ENCODE measurements around the gene PCCA. TPM values are rescaled to one million over a fixed set of nuclear protein-coding genes. Genes with fewer than 3 reads are reported as not detected.

The PCCA gene
- total RNA-seq, 1 experiment from 2014 or later, result 8.9 TPM

DNA sequence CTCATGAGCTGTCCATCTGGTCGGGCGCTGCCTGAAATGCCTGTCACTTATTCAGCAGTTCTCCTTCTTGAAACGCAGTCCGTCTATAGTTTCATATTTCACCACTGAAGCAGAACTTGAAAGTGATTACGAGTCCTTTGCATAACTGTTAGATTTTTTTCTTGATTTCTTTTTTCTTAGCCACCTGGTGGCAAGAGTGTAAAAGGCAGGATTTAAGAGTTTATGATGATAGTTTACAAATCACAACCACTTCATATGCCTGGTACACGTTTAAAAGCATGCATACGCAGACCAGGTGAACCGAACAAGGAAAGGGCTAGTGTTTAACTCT is 453.9 kb downstream of the PCCA start:
- no peak overlapping the region for H3K27ac Mint-ChIP-seq (ENCODE audit: unreplicated experiment)
- no peaks in the 10 kb centered on the region for H3K9me3 Mint-ChIP-seq (ENCODE audit: low read depth, unreplicated experiment)
- no peaks in the 10 kb centered on the region for H3K36me3 Mint-ChIP-seq (ENCODE audit: insufficient read depth, unreplicated experiment)
- TF ChIP-seq, protein P1, sequence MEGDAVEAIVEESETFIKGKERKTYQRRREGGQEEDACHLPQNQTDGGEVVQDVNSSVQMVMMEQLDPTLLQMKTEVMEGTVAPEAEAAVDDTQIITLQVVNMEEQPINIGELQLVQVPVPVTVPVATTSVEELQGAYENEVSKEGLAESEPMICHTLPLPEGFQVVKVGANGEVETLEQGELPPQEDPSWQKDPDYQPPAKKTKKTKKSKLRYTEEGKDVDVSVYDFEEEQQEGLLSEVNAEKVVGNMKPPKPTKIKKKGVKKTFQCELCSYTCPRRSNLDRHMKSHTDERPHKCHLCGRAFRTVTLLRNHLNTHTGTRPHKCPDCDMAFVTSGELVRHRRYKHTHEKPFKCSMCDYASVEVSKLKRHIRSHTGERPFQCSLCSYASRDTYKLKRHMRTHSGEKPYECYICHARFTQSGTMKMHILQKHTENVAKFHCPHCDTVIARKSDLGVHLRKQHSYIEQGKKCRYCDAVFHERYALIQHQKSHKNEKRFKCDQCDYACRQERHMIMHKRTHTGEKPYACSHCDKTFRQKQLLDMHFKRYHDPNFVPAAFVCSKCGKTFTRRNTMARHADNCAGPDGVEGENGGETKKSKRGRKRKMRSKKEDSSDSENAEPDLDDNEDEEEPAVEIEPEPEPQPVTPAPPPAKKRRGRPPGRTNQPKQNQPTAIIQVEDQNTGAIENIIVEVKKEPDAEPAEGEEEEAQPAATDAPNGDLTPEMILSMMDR (IDR thresholded peaks at IDR 0.05; ENCODE audit: unreplicated experiment), result no peak
- CTCF ChIA-PET, result no interaction called here
- BruUV-seq (replicated peaks), result no TSS peak
- no peak overlapping the region for H3K4me3 Mint-ChIP-seq (ENCODE audit: low read depth, unreplicated experiment)
- DNase-seq, result no peak
- H3K27me3 Mint-ChIP-seq (ENCODE audit: unreplicated experiment), result no peaks in the 10 kb centered on the region
- H3K4me1 Mint-ChIP-seq (ENCODE audit: low read depth, unreplicated experiment), result no peaks in the 10 kb centered on the region
- intact Hi-C loops (cut with micrococcal nuclease; ENCODE audit: unreplicated experiment), result no loop called here

DNA sequence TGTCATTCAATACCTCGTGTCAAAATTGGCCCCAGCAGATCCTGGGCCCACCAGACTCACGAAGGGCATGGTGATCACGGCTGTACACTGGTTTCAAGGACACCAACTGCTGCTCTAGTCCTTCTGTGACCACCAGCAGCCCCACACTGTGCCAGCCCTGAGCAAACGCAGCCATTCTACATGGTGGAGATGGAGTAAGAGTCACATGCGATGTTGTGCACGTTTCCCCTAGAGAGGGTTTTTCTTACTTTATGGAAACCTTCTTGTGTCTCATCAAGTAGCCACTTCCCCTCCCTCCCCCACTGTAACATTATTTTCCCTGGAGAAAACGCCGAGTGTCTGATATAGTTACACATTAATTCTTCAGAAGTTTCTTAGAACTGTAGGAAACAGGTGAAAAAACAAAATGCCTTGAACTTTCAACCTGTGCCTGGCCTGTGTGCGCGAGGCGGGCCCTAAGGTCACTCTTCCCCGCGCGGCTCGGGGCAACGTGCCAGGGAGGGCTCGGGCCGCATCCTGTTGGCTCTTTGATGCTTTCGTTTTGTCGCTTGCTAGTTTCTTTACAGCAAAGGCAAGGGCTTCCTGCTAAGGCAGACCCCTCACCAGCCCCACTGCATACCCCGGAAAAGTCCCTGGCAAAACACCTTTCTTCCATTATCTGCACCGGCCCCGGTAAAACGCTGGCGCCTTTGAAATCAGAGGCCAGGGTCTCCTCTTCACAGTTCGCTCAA is 455.1 kb downstream of the PCCA start:
- BruUV-seq (replicated peaks), result no TSS peak
- DNase-seq, result no peak
- CTCF ChIA-PET, result no interaction called here

DNA sequence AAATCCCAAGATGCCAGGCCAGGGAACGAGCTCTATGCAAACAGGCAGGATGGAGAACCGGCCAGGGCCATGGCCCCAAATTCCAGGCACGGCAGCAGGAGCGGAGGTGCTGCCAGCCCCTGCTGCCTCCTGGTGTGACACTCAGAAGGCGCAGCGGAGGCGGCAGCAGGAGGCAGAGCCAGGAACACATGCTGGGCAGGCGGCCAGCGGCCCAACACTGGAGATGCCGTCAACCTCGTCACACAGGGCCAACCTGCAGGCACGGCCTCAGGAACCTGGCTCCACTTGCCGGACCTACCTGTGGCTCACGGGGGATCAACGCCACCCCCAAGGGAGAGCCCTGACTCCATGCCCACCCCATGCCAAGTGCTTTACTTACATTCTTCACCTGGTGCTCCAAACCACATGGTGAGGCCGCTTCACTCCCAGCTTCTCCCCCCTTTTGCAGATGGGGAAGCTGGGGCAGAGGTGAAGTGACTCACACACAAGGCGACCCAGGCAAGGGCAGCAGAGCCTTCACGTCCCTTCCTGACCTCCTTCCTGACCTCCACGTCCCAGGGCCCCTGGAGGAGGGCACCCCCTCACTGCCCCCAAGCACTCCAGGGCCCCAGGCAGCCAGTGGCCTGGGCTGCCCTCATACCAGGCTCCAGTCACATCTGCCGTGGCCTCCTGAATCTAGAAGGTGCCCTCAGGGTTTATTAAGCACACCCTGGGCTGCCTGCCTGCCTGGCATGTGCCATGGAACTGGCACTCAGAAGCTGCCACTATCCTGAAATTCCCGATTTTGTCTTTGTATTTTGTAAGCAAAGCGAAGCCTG is 456.2 kb downstream of the PCCA start:
- no TSS peak for BruUV-seq (replicated peaks)
- CTCF ChIA-PET, result no interaction called here

More for the DNA sequence above, 455.1 kb downstream of the PCCA start:
- intact Hi-C loops (cut with micrococcal nuclease; ENCODE audit: unreplicated experiment), result no loop called here
- Mint-ChIP-seq H3K36me3 (ENCODE audit: insufficient read depth, unreplicated experiment) (no peaks in the 10 kb centered on the region), H3K4me1 (ENCODE audit: low read depth, unreplicated experiment) (no peaks in the 10 kb centered on the region), H3K27me3 (ENCODE audit: unreplicated experiment) (no peaks in the 10 kb centered on the region), H3K4me3 (ENCODE audit: low read depth, unreplicated experiment) (no peak overlapping the region), H3K9me3 (ENCODE audit: low read depth, unreplicated experiment) (no peaks in the 10 kb centered on the region), H3K27ac (ENCODE audit: unreplicated experiment) (no peak overlapping the region)
- TF ChIP-seq, protein P1 (IDR thresholded peaks at IDR 0.05; ENCODE audit: unreplicated experiment), result no peak

DNA sequence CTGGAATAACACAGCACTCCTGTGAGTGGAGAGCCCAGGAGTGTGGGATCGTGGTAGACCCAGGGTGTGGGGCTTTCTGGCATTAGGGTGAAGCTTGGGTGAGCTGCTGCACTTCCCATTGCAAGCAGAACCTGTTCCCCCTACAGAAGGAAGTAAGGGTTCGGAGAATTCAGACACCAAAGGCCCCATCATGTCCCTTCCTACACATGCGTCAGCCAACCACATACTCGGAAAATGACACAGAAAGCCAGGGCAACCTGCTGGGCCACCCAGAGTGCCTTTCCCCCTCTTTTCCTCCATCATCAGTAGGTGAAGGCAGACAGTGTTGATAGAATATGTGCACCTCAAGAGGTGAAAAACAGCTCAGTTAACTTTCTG is 456.8 kb downstream of the PCCA start:
- CTCF ChIA-PET, result no interaction called here
- H3K36me3 Mint-ChIP-seq (ENCODE audit: insufficient read depth, unreplicated experiment), result no peaks in the 10 kb centered on the region
- H3K9me3 Mint-ChIP-seq (ENCODE audit: low read depth, unreplicated experiment), result no peaks in the 10 kb centered on the region
- intact Hi-C loops (cut with micrococcal nuclease; ENCODE audit: unreplicated experiment), result no loop called here
- no peaks in the 10 kb centered on the region for H3K4me1 Mint-ChIP-seq (ENCODE audit: low read depth, unreplicated experiment)
- TF ChIP-seq, protein P1 (IDR thresholded peaks at IDR 0.05; ENCODE audit: unreplicated experiment), result no peak
- no peak for DNase-seq
- no peak overlapping the region for H3K27ac Mint-ChIP-seq (ENCODE audit: unreplicated experiment)
- H3K27me3 Mint-ChIP-seq (ENCODE audit: unreplicated experiment), result no peaks in the 10 kb centered on the region
- no TSS peak for BruUV-seq (replicated peaks)
- H3K4me3 Mint-ChIP-seq (ENCODE audit: low read depth, unreplicated experiment), result no peak overlapping the region

More for the DNA sequence above, 456.2 kb downstream of the PCCA start:
- intact Hi-C loops (cut with micrococcal nuclease; ENCODE audit: unreplicated experiment), result no loop called here
- Mint-ChIP-seq H3K4me3 (ENCODE audit: low read depth, unreplicated experiment) (no peak overlapping the region), H3K27me3 (ENCODE audit: unreplicated experiment) (no peaks in the 10 kb centered on the region), H3K4me1 (ENCODE audit: low read depth, unreplicated experiment) (no peaks in the 10 kb centered on the region), H3K36me3 (ENCODE audit: insufficient read depth, unreplicated experiment) (no peaks in the 10 kb centered on the region), H3K9me3 (ENCODE audit: low read depth, unreplicated experiment) (no peaks in the 10 kb centered on the region), H3K27ac (ENCODE audit: unreplicated experiment) (no peak overlapping the region)
- TF ChIP-seq, protein P1 (IDR thresholded peaks at IDR 0.05; ENCODE audit: unreplicated experiment), result no peak
- DNase-seq, result no peak
